Measurements from ENCODE around the gene HLA-DQA2.
"Not testable (repeated sequence)": the region's sequence is repeated elsewhere in the genome, so short reads cannot be mapped to it uniquely, and the experiment has no call there.

The HLA-DQA2 gene

GRCh38 chr6:32744776-32745175, 3.6 kb downstream of the HLA-DQA2 start:
- FAIRE-seq, result no peak
- DNase-seq (ENCODE audit: insufficient read length), result no peak
- TF ChIP-seq POLR2A (IDR thresholded peaks at IDR 0.05; ENCODE audit: low read depth, low read length), result no peak
- no peak for TF ChIP-seq TAF1 (IDR thresholded peaks at IDR 0.05; ENCODE audit: borderline replicate concordance, low read depth, low read length)
- no peak for TF ChIP-seq POLR2AphosphoS5 (IDR thresholded peaks at IDR 0.05; ENCODE audit: low read depth, low read length)

- FAIRE-seq, result peak; percentile 77
- not testable (repeated sequence) for DNase-seq (ENCODE audit: insufficient read length)
Measured at GRCh38 chr6:32745649-32746048, 4.5 kb downstream of the HLA-DQA2 start.

- no peak for DNase-seq (ENCODE audit: insufficient read length)
- FAIRE-seq, result no peak
- TF ChIP-seq POLR2A (IDR thresholded peaks at IDR 0.05; ENCODE audit: low read depth, low read length) (no peak), TAF1 (IDR thresholded peaks at IDR 0.05; ENCODE audit: borderline replicate concordance, low read depth, low read length) (no peak), POLR2AphosphoS5 (IDR thresholded peaks at IDR 0.05; ENCODE audit: low read depth, low read length) (no peak)
Measured at GRCh38 chr6:32752580-32752979, 11.4 kb downstream of the HLA-DQA2 start.

GRCh38 chr6:32759669-32760068, 18.5 kb downstream of the HLA-DQA2 start:
- TF ChIP-seq POLR2AphosphoS5 (IDR thresholded peaks at IDR 0.05; ENCODE audit: low read depth, low read length) (no peak), POLR2A (IDR thresholded peaks at IDR 0.05; ENCODE audit: low read depth, low read length) (no peak), TAF1 (IDR thresholded peaks at IDR 0.05; ENCODE audit: borderline replicate concordance, low read depth, low read length) (no peak)
- FAIRE-seq, result no peak
- DNase-seq (ENCODE audit: insufficient read length), result no peak

- DNase-seq (ENCODE audit: insufficient read length) (no peak), FAIRE-seq (no peak)
- TF ChIP-seq TAF1 (IDR thresholded peaks at IDR 0.05; ENCODE audit: borderline replicate concordance, low read depth, low read length) (no peak), POLR2AphosphoS5 (IDR thresholded peaks at IDR 0.05; ENCODE audit: low read depth, low read length) (no peak), POLR2A (IDR thresholded peaks at IDR 0.05; ENCODE audit: low read depth, low read length) (no peak)
Measured at GRCh38 chr6:32761072-32761471, 19.9 kb downstream of the HLA-DQA2 start.

GRCh38 chr6:32761548-32761947, 20.4 kb downstream of the HLA-DQA2 start:
- no peak for TF ChIP-seq POLR2AphosphoS5 (IDR thresholded peaks at IDR 0.05; ENCODE audit: low read depth, low read length)
- TF ChIP-seq POLR2A (IDR thresholded peaks at IDR 0.05; ENCODE audit: low read depth, low read length), result no peak
- TF ChIP-seq TAF1 (IDR thresholded peaks at IDR 0.05; ENCODE audit: borderline replicate concordance, low read depth, low read length), result no peak
- DNase-seq (ENCODE audit: insufficient read length) (no peak), FAIRE-seq (no peak)

GRCh38 chr6:32763421-32763820, 22.2 kb downstream of the HLA-DQA2 start, which contains the start of gene HLA-DQB2:
Gene HLA-DQB2, minus strand, starts transcription at chr6:32763532. Its CDS starts 62 bp downstream, at chr6:32763470.
- FAIRE-seq (no peak), DNase-seq (ENCODE audit: insufficient read length) (no peak)
- TF ChIP-seq POLR2A (IDR thresholded peaks at IDR 0.05; ENCODE audit: low read depth, low read length), result no peak
- no peak for TF ChIP-seq TAF1 (IDR thresholded peaks at IDR 0.05; ENCODE audit: borderline replicate concordance, low read depth, low read length)
- no peak for TF ChIP-seq POLR2AphosphoS5 (IDR thresholded peaks at IDR 0.05; ENCODE audit: low read depth, low read length)

GRCh38 chr6:32764048-32764447, 22.9 kb downstream of the HLA-DQA2 start:
- no peak for FAIRE-seq
- no peak for DNase-seq (ENCODE audit: insufficient read length)
- no peak for TF ChIP-seq POLR2A (IDR thresholded peaks at IDR 0.05; ENCODE audit: low read depth, low read length)
- no peak for TF ChIP-seq POLR2AphosphoS5 (IDR thresholded peaks at IDR 0.05; ENCODE audit: low read depth, low read length)
- no peak for TF ChIP-seq TAF1 (IDR thresholded peaks at IDR 0.05; ENCODE audit: borderline replicate concordance, low read depth, low read length)

GRCh38 chr6:32772656-32773055, 31.5 kb downstream of the HLA-DQA2 start:
- DNase-seq (ENCODE audit: insufficient read length), result no peak
- no peak for FAIRE-seq
- TF ChIP-seq TAF1 (IDR thresholded peaks at IDR 0.05; ENCODE audit: borderline replicate concordance, low read depth, low read length) (no peak), POLR2AphosphoS5 (IDR thresholded peaks at IDR 0.05; ENCODE audit: low read depth, low read length) (no peak), POLR2A (IDR thresholded peaks at IDR 0.05; ENCODE audit: low read depth, low read length) (no peak)

GRCh38 chr6:32774426-32774825, 33.2 kb downstream of the HLA-DQA2 start:
- TF ChIP-seq POLR2A (IDR thresholded peaks at IDR 0.05; ENCODE audit: low read depth, low read length), result no peak
- TF ChIP-seq POLR2AphosphoS5 (IDR thresholded peaks at IDR 0.05; ENCODE audit: low read depth, low read length), result no peak
- TF ChIP-seq TAF1 (IDR thresholded peaks at IDR 0.05; ENCODE audit: borderline replicate concordance, low read depth, low read length), result no peak
- DNase-seq (ENCODE audit: insufficient read length) (no peak), FAIRE-seq (no peak)

- DNase-seq (ENCODE audit: insufficient read length) (no peak), FAIRE-seq (no peak)
- TF ChIP-seq TAF1 (IDR thresholded peaks at IDR 0.05; ENCODE audit: borderline replicate concordance, low read depth, low read length) (no peak), POLR2A (IDR thresholded peaks at IDR 0.05; ENCODE audit: low read depth, low read length) (no peak), POLR2AphosphoS5 (IDR thresholded peaks at IDR 0.05; ENCODE audit: low read depth, low read length) (no peak)
Measured at GRCh38 chr6:32775071-32775470, 33.9 kb downstream of the HLA-DQA2 start.

GRCh38 chr6:32779036-32779435, 37.8 kb downstream of the HLA-DQA2 start:
- FAIRE-seq (no peak), DNase-seq (ENCODE audit: insufficient read length) (no peak)
- TF ChIP-seq TAF1 (IDR thresholded peaks at IDR 0.05; ENCODE audit: borderline replicate concordance, low read depth, low read length), result no peak
- TF ChIP-seq POLR2AphosphoS5 (IDR thresholded peaks at IDR 0.05; ENCODE audit: low read depth, low read length), result no peak
- TF ChIP-seq POLR2A (IDR thresholded peaks at IDR 0.05; ENCODE audit: low read depth, low read length), result no peak

- not testable (repeated sequence) for FAIRE-seq; DNase-seq (ENCODE audit: insufficient read length)
Measured at GRCh38 chr6:32782923-32783322, 41.7 kb downstream of the HLA-DQA2 start.

All from GM12892 (cell line).